HAP-1 (cell line): ENCODE data around the gene DDI2.

ENCODE experiments used
- DNase-seq, 2 experiments: peaks; one replicate each; pipeline ENCODE4 v3.0.0-alpha.2; 2016 to 2020; ENCODE audit warnings: low spot score in 2 of 2
- H3K27me3 ChIP-seq: fragments of 250-450 bp; sonication (Bioruptor Pico); 2 replicates; pipeline ENCODE4 v1.5.1; 2020; ENCODE audit warnings: low read depth, mild to moderate bottlenecking, moderate library complexity
- H3K36me3 ChIP-seq: fragments of 250-450 bp; sonication (Bioruptor Pico); replicated peaks from 2 replicates; pipeline ENCODE4 v1.5.1; 2020; ENCODE audit warnings: mild to moderate bottlenecking
- H3K4me1 ChIP-seq: fragments of 250-450 bp; sonication (Bioruptor Pico); 2 replicates; pipeline ENCODE4 v1.5.1; 2020; ENCODE audit warnings: mild to moderate bottlenecking
- H3K4me3 ChIP-seq: fragments of 250-450 bp; sonication (Bioruptor Pico); 2 replicates; pipeline ENCODE4 v1.5.1; 2020; ENCODE audit warnings: mild to moderate bottlenecking, moderate library complexity
- H3K9me3 ChIP-seq: fragments of 250-450 bp; sonication (Bioruptor Pico); 2 replicates; pipeline ENCODE4 v1.5.1; 2020; ENCODE audit warnings: mild to moderate bottlenecking, moderate library complexity
- in situ Hi-C: fragments of 300-500 bp; cut with MboI; formaldehyde crosslinking; loops from 3 replicates; pipeline ENCODE4 v1.14.3; 2020; ENCODE audit warnings: low sequenced_read_pairs, inconsistent platforms, mixed read lengths

DDI2 gene

DNA sequence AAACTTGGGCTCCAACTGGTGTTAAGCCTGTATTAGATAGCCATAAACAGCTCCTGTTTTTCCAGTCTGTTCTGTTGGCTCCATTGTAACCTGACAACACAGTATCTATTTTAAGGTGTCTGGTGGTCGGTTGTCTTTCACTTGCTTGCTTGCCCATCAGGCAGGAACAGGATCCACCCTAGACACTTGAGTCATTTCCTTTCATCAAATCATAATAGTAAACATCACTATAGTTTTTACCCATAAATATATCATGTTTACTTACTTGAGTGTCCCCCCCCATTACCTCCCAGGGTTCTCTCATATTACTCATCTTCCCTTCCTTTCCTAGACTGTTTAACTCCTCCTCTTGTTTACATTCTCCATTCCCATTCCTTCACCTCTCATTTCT is 2.9 kb downstream of the DDI2 start:
- DNase-seq = no peak
- in situ Hi-C loops = no loop called here
- Histone ChIP-seq H3K4me3 (0 out of 2 replicates have a peak overlapping the region, but pooled peaks have one; percentile 2), H3K4me1 (peaks cover 18% of the 10 kb centered on the region), H3K36me3 (peaks cover 9% of the 10 kb centered on the region), H3K9me3 (no peaks in the 10 kb centered on the region), H3K27me3 (no peaks in the 10 kb centered on the region)

DNA sequence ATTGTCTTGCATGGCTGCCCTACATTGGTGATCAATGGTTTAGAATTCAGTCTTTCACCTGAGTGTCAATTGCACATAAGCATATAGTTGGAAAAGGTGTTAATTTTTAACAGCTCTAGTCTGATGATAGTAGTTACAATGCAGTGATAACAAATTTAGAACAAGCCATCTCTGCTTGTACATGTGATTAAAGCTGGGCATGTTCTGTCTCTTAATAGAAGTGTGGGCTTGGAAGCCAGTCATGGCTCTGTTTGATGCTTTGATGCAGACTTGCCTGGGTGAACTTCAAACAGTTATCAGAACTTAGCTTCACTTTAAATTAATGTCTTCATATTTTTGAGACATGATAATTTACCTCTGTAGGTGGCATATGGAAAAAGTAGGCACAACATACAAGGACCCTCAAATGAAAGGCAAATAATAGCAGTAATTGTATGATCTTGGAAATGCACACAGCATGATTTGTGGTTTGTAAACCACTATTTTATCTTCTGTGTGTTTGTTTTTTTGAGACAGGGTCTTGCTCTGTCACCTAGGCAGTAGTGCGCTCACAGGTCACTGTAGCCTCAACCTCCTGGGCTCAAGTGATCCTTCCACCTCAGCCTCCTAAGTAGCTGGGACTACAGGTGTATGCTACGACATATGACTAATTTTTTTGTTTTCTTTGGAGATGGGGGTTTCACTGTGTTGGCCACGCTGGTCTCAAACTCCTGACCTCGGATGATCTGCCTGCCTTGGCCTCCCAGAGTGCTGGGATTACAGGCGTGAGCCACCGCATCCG is 3.8 kb downstream of the DDI2 start:
- H3K36me3 ChIP-seq = peaks cover 10% of the 10 kb centered on the region

DNA sequence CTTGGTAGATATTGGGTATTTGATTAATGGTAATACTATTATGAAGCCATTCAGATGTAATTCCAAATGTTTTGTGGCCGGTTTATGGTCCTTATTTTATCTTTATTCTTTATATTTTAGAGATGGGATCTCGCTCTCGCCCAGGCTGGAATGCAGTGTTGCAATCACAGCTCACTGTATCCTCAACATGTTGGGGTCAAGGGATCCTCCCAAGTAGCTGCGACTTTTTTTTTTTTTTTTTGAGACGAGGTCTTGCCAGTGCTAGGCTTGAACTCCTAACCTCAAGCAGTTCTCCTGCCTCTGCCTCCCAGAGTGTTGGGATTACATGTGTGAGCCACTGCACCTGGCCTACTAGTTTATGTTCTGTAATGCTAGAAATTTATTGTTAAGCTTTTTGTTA is 4.7 kb downstream of the DDI2 start:
- H3K4me3 ChIP-seq = no peak overlapping the region
- in situ Hi-C loops = no loop called here
- no peak for DNase-seq

More for the DNA sequence above, 3.8 kb downstream of the DDI2 start:
- Histone ChIP-seq H3K4me3 (no peak overlapping the region), H3K27me3 (no peaks in the 10 kb centered on the region), H3K9me3 (no peaks in the 10 kb centered on the region), H3K4me1 (peaks cover 18% of the 10 kb centered on the region)
- in situ Hi-C loops = no loop called here
- DNase-seq = no peak

DNA sequence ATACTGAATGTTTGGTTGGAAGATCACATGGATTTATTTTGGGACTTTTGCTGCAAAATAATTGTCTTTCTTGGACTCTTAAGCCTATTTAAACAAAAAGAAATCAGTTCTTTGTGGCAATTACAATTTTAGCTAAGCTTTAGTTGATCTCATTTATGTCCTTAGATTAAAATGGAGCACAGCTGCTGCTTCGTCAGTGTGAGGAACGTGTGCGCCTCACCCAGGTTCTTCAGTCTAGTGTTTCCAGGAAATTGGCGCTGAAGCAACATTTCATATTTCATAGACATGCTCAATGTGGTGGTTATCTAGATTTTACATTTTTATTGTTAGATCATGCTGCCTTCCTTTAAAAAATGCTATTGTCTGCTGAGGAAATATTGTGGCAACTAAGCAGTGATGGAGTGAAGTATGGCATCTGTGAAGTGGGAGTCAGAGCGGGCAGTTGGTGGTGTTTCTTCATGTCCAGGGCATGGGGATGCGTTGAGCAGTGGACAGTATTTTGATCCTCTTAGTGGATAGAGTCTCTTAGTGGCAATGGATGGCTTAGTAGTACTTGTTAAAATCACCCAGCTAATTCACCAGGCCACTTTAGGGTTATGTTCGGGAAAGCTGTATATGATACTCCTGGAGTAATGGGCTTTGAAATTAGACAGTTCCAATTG is 5.6 kb downstream of the DDI2 start:
- Histone ChIP-seq H3K27me3 (no peaks in the 10 kb centered on the region), H3K4me3 (no peak overlapping the region), H3K36me3 (peaks cover 21% of the 10 kb centered on the region), H3K9me3 (no peaks in the 10 kb centered on the region), H3K4me1 (peaks cover 13% of the 10 kb centered on the region; the same call in 1 of the 2 replicates)
- in situ Hi-C loops = no loop called here
- DNase-seq = no peak

More for the DNA sequence above, 4.7 kb downstream of the DDI2 start:
- Histone ChIP-seq H3K9me3 (no peaks in the 10 kb centered on the region), H3K27me3 (no peaks in the 10 kb centered on the region), H3K4me1 (peaks cover 13% of the 10 kb centered on the region; the same call in 1 of the 2 replicates), H3K36me3 (peaks cover 17% of the 10 kb centered on the region)

DNA sequence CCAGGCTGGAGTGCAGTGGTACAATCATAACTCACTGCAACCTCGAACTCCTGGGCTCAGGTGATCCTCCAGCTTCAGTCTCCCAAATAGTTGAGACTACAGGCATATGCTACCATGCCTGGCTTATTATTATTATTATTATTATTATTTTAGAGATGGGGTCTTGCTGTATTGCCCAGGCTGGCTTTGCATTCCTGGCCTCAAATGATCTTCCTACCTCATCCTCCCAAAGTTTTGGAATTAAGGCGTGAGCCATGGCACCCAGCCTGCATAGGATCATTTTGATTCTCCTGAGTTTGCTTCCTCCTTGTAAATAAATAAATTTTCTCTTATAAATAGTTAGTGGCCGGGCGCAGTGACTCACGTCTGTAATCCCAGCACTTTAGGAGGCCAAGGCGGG is 6.2 kb downstream of the DDI2 start:
- DNase-seq = no peak
- Histone ChIP-seq H3K27me3 (no peaks in the 10 kb centered on the region), H3K4me1 (peaks cover 13% of the 10 kb centered on the region; the same call in 1 of the 2 replicates), H3K36me3 (peaks cover 27% of the 10 kb centered on the region), H3K9me3 (no peaks in the 10 kb centered on the region), H3K4me3 (no peak overlapping the region)
- in situ Hi-C loops = no loop called here

DNA sequence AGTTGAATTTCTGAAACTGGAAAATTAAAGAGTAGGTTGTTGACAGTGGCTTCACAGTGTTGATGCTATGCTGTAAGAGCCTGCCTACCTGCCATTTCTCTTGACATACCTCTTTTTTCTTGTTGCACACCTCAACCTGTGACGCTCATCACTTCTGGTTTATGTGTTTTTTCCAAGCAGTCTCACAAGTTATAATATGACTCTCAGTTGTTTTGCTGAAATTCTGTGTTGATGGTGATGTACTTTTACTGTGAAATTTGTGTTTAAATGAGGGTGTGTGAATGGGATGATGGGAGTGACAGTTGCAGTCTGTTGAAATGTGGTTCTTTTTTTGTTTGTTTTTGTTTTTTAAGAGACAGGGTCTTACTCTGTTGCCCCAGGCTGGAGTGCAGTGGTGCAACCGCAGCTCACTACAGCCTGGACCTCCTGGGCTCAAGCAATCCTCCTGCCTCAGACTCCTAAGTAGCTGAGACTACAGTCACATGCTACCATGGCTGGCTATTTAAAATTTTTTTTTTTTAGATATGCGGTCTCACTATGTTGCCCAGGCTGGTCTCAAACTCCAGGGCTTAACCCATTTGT is 7.0 kb downstream of the DDI2 start:
- H3K4me1 ChIP-seq = peaks cover 13% of the 10 kb centered on the region; the same call in 1 of the 2 replicates
- H3K4me3 ChIP-seq = no peak overlapping the region
- no peaks in the 10 kb centered on the region for H3K9me3 ChIP-seq
- no peak for DNase-seq
- peaks cover 34% of the 10 kb centered on the region for H3K36me3 ChIP-seq
- H3K27me3 ChIP-seq = no peaks in the 10 kb centered on the region
- in situ Hi-C loops = no loop called here

DNA sequence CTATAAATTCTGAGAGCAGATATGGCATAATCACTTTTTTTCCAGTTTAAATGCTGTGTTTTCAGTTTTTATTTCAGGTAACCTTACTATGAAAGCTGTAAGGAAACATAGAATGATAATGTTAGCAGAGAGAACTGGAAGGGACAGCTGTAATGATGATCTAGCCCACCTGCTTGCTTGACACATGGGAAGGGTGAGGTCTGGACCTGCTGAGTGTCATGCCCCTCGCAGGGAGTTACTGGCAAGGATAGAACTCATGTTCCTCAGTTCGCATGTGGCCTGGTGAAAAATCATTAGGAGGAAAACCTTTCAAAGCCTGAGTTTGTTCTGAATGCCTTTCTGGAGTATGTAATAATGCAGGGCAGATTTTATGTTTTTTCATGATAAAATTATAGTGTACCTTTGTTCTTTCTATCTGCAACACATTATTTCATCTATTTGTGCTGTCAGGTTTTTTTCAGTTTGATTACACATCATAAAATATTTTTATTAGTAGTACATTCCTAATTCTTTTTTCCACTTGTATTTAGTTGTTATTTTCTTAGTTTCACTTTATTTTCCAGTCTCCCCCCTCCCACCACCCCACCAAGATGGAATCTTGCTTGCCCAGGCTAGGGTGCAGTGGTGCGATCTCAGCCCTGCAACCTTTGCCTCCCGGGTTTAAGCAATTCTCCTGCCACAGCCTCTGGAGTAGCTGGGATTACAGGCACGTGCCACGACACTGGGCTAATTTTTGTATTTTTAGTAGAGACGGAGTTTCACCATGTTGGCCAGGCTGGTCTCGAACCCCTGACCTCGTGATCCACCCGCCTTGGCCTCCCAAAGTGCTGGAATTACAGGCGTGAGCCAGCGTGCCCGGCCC is 8.0 kb downstream of the DDI2 start:
- in situ Hi-C loops = no loop called here
- Histone ChIP-seq H3K9me3 (no peaks in the 10 kb centered on the region), H3K4me3 (no peak overlapping the region), H3K27me3 (no peaks in the 10 kb centered on the region), H3K36me3 (peaks cover 41% of the 10 kb centered on the region), H3K4me1 (peaks cover 6% of the 10 kb centered on the region; the same call in 1 of the 2 replicates)
- no peak for DNase-seq

DNA sequence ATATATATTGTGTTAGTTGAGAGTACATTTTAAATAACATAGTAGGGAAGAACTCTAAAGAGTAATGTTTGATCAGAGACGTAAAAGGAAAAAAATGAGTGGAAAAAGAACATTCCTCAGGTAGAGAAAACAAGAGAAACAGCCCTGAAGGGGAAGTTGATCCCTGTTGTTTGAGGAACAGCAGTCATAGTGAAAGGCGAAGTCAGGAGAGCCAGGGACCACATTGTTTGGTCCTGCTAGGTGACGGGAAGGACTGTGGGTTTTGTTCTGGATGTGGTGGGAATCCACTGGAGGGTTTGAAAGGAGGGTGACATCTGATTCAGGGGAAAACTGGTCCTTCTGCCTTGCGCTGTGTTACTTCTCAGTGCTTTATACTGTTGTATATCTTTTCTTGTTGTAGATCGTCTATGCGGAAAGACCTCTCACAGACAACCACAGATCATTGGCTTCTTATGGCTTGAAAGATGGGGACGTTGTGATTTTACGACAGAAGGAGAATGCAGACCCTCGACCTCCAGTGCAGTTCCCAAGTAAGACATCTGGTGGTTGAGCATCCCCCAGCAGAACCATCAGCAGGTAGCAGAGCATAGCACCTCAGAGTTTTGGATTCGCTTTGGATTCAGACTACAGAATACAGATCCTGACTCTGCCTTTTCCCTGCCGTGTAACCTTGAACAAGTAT is 9.2 kb downstream of the DDI2 start:
- DNase-seq = no peak
- no peak overlapping the region for H3K4me3 ChIP-seq
- in situ Hi-C loops = no loop called here
- peaks cover 46% of the 10 kb centered on the region for H3K36me3 ChIP-seq
- no peaks in the 10 kb centered on the region for H3K27me3 ChIP-seq
- no peaks in the 10 kb centered on the region for H3K9me3 ChIP-seq
- no peaks in the 10 kb centered on the region for H3K4me1 ChIP-seq

DNA sequence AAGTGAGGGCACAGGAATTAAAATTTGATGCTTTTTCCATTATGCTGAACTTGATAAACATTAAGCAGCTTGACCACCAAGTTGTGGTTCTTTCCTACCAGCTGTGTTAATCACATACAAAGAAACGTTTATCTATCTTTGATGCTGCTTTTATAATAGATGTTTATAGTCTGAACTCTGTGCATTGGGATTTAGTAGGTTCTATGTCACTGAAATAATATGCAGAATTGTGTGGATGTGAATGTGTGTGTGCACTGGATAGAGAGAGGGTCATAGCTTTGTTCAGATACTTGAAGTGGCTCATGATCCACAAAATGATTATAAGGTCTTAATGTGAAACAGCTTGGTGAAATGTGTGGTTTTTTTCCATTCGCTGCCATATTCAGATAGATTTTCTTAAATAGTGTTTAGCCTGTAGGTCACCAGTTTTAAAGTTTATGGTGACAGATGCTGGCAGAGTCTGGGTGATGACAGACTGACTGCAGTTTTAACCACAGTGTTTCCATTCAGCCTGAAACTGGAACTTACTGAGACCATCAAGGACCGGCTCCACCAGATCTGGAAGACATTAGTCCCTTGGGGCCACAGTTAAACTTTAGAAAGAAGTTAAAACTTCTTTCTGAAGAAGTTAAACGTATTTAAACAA is 10.2 kb downstream of the DDI2 start:
- DNase-seq = no peak
- no peak overlapping the region for H3K4me3 ChIP-seq
- in situ Hi-C loops = no loop called here
- no peaks in the 10 kb centered on the region for H3K27me3 ChIP-seq
- H3K4me1 ChIP-seq = no peaks in the 10 kb centered on the region
- H3K36me3 ChIP-seq = peaks cover 57% of the 10 kb centered on the region
- no peaks in the 10 kb centered on the region for H3K9me3 ChIP-seq

DNA sequence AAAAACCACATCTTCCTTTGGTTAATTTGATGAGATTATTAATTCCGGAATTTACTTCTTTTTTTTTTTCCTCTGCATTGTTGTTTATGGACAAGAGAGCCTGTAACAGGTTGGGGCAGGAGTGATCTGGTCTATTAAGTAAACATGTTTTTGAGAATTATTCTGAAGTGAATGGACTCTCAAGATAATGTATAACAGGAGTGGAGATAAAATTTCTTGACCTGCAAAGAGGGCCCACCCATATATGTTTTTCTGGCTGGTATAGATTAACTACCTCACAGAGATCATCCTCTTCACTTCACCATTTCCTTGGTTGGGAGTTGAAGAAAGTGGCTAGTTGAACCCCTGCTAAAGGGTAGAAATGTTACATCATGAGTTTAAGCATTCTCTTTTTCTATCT is 10.7 kb downstream of the DDI2 start:
- Histone ChIP-seq H3K27me3 (no peaks in the 10 kb centered on the region), H3K4me3 (no peak overlapping the region), H3K4me1 (no peaks in the 10 kb centered on the region), H3K36me3 (peaks cover 60% of the 10 kb centered on the region), H3K9me3 (no peaks in the 10 kb centered on the region)
- no peak for DNase-seq
- in situ Hi-C loops = no loop called here

DNA sequence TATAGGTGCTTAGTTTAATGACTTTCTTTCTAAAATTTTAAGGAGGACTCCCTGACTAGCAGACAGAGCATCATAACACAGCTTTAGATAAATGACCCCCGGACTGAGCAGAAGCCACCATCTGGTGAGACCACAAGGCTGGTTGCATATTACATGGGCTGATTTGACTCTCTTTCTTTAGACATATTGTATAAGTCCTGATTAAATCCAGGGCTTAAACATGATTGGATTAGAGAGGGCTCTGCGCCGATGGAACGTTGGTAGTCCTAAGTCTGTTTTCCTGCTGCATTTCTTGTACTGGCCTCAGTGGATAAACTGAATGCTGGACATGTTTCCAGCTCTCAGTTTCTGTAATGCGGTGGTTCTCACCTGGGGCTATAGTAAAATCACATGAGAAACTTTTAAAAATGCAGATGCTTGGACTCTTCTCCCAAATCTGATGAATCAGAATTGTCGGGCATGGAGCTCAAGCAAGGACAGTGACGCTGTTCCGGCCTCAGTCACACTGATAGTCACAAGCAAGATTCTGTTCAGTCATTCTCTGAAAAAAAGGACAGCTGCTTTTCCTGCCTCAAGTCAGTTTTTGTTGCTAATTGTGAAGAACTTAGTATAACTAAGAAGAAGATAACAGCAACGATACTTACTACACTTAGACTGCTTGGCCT is 16.6 kb downstream of the DDI2 start:
- Histone ChIP-seq H3K4me1 (no peaks in the 10 kb centered on the region), H3K4me3 (no peak overlapping the region), H3K27me3 (no peaks in the 10 kb centered on the region), H3K9me3 (no peaks in the 10 kb centered on the region), H3K36me3 (peaks cover 87% of the 10 kb centered on the region)
- in situ Hi-C loops = no loop called here
- no peak for DNase-seq

DNA sequence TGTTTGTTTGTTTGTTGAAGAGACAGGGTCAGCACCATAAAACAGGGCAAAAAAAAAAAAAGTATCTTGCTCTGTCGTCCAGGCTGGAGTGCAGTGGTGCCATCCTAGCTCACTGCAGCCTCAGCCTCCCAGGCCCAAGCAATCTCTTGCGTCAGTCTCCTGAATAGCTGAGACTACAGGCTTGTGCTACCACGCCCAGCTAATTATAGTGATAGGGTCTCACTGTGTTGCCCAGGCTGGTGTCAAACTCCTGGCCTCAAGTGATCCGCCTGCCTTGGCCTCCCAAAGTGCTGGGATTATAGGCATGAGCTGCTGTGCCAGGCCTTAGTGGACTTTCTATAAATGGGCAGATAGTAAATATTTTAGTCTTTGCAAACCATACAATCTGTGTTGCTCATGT is 19.2 kb downstream of the DDI2 start:
- DNase-seq = no peak
- peaks cover 78% of the 10 kb centered on the region for H3K36me3 ChIP-seq
- in situ Hi-C loops = no loop called here

More for the DNA sequence above, 19.2 kb downstream of the DDI2 start:
- H3K9me3 ChIP-seq = no peaks in the 10 kb centered on the region
- no peaks in the 10 kb centered on the region for H3K27me3 ChIP-seq
- no peaks in the 10 kb centered on the region for H3K4me1 ChIP-seq
- H3K4me3 ChIP-seq = no peak overlapping the region
